GM23338 (cell line): ENCODE measurements around the gene FILIP1L.

ENCODE experiments used
- CREB1 ChIP-seq: fragments of 250-450 bp; sonication (Bioruptor Pico); IDR thresholded peaks from 2 replicates; pipeline ENCODE4 v1.5.0; 2020; ENCODE audit warnings: low read depth, mild to moderate bottlenecking, moderate library complexity
- EZH2 ChIP-seq: fragments of 200-600 bp; sonication (generic); IDR thresholded peaks from one replicate; pipeline ENCODE4 v1.8.0; 2017; ENCODE audit warnings: antibody characterized with exemption, mild to moderate bottlenecking, low read depth; ENCODE audit not compliant: unreplicated experiment
- EZH2phosphoT487 ChIP-seq: fragments of 200-600 bp; sonication (generic); IDR thresholded peaks from one replicate; pipeline ENCODE4 v1.8.1; 2018; ENCODE audit warnings: antibody characterized with exemption; ENCODE audit not compliant: unreplicated experiment
- POLR2AphosphoS5 ChIP-seq: IDR thresholded peaks from 2 replicates; pipeline ENCODE4 v1.6.1; 2016; ENCODE audit warnings: antibody characterized with exemption, low read depth
- TF ChIP-seq, protein P1 (sequence below), 2 experiments: fragments of 200-600 bp in 1 of 2; sonication (generic) in 1 of 2; conservative IDR thresholded peaks; 2 replicates each; pipeline versions ENCODE4 v1.5.1 to v1.6.1; 2016 to 2017; ENCODE audit warnings: antibody characterized with exemption in 2 of 2, low read depth in 2 of 2, mild to moderate bottlenecking in 2 of 2, moderate library complexity in 1 of 2
- TF ChIP-seq, protein P2 (sequence below): IDR thresholded peaks from 2 replicates; pipeline ENCODE4 v1.6.1; 2016; ENCODE audit warnings: antibody characterized with exemption
- TF ChIP-seq, protein P3 (sequence below): IDR thresholded peaks from one replicate; pipeline ENCODE4 v1.6.1; 2018; ENCODE audit warnings: antibody characterized with exemption; ENCODE audit not compliant: unreplicated experiment

DNA sequence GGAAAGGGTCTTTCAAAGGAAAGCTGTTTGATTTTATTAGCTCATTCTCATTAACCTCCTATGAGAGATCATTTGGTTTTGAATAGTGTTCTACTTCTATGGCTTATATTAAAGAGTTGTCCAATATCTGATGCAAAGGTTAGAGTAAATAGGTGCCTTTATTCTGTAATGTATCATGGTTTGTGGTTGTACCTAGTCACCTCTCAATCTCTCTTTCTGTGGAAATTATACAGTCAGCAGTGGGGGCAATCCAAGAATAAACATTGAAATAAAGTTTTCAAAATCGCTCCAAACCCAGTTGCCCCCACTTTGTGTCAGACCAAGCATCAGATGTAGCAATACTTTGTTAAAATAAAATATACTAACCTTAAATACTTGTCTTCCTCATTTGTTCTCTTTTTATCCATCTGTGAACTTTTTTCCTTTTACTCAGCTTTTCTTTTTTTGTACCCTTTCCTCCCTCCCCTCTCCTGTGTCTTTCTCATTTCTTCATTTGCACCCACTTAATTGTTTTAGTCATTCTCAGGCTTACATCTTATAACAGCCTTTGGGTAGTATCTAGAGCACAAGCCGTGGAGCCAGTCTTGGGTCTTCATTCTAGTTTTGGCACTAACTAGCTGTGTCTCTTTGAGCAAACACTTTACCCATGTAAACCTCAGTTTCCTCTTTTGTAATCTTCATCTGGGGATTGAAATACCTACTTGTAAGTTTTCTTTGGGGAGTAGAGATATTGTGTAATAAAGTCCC lies 279.9 kb downstream of the FILIP1L start:
- TF ChIP-seq EZH2 (no peak), POLR2AphosphoS5 (no peak), CREB1 (CRISPR knock-in tag) (no peak), EZH2phosphoT487 (no peak)
- TF ChIP-seq, protein P1, sequence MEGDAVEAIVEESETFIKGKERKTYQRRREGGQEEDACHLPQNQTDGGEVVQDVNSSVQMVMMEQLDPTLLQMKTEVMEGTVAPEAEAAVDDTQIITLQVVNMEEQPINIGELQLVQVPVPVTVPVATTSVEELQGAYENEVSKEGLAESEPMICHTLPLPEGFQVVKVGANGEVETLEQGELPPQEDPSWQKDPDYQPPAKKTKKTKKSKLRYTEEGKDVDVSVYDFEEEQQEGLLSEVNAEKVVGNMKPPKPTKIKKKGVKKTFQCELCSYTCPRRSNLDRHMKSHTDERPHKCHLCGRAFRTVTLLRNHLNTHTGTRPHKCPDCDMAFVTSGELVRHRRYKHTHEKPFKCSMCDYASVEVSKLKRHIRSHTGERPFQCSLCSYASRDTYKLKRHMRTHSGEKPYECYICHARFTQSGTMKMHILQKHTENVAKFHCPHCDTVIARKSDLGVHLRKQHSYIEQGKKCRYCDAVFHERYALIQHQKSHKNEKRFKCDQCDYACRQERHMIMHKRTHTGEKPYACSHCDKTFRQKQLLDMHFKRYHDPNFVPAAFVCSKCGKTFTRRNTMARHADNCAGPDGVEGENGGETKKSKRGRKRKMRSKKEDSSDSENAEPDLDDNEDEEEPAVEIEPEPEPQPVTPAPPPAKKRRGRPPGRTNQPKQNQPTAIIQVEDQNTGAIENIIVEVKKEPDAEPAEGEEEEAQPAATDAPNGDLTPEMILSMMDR (conservative IDR thresholded peaks at IDR 0.05; ENCODE audit: low read depth in 2 of 2), result no peak
- TF ChIP-seq, protein P2, sequence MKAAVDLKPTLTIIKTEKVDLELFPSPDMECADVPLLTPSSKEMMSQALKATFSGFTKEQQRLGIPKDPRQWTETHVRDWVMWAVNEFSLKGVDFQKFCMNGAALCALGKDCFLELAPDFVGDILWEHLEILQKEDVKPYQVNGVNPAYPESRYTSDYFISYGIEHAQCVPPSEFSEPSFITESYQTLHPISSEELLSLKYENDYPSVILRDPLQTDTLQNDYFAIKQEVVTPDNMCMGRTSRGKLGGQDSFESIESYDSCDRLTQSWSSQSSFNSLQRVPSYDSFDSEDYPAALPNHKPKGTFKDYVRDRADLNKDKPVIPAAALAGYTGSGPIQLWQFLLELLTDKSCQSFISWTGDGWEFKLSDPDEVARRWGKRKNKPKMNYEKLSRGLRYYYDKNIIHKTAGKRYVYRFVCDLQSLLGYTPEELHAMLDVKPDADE, result no peak
- TF ChIP-seq, protein P3, sequence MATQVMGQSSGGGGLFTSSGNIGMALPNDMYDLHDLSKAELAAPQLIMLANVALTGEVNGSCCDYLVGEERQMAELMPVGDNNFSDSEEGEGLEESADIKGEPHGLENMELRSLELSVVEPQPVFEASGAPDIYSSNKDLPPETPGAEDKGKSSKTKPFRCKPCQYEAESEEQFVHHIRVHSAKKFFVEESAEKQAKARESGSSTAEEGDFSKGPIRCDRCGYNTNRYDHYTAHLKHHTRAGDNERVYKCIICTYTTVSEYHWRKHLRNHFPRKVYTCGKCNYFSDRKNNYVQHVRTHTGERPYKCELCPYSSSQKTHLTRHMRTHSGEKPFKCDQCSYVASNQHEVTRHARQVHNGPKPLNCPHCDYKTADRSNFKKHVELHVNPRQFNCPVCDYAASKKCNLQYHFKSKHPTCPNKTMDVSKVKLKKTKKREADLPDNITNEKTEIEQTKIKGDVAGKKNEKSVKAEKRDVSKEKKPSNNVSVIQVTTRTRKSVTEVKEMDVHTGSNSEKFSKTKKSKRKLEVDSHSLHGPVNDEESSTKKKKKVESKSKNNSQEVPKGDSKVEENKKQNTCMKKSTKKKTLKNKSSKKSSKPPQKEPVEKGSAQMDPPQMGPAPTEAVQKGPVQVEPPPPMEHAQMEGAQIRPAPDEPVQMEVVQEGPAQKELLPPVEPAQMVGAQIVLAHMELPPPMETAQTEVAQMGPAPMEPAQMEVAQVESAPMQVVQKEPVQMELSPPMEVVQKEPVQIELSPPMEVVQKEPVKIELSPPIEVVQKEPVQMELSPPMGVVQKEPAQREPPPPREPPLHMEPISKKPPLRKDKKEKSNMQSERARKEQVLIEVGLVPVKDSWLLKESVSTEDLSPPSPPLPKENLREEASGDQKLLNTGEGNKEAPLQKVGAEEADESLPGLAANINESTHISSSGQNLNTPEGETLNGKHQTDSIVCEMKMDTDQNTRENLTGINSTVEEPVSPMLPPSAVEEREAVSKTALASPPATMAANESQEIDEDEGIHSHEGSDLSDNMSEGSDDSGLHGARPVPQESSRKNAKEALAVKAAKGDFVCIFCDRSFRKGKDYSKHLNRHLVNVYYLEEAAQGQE, result no peak
